Stomach (tissue), 9 donors: ENCODE measurements around the gene NMRAL1. TPM values are rescaled to one million over a fixed set of nuclear protein-coding genes. Genes with fewer than 3 reads are reported as not detected.

Experiments
- DNase-seq, 2 donors: peaks; one replicate each; pipeline versions ENCODE4 v3.0.0 to v3.0.0-alpha.2; 2013 to 2019
- H3K27ac ChIP-seq, 5 donors: fragments of 200-600 bp in 4 of 5; sonication (generic) in 4 of 5; one replicate each; pipeline ENCODE4 v1.5.1; 2013 to 2019; ENCODE audit warnings: mild to moderate bottlenecking in 1 of 5, moderate library complexity in 1 of 5
- H3K27me3 ChIP-seq, 3 donors: fragments of 200-600 bp; sonication (generic); one replicate each; pipeline ENCODE4 v1.5.1; 2017 to 2019; ENCODE audit warnings: mixed run types in 1 of 3
- H3K36me3 ChIP-seq, 4 donors: fragments of 200-600 bp; sonication (generic); 1 replicate in 3 of 4; 2 replicates in 1 of 4; pipeline ENCODE4 v1.5.1; 2016 to 2019
- H3K4me1 ChIP-seq, 4 donors: fragments of 200-600 bp; sonication (generic); one replicate each; pipeline ENCODE4 v1.5.1; 2016 to 2019
- H3K4me3 ChIP-seq, 4 donors: fragments of 200-600 bp; sonication (generic) in 3 of 4; one replicate each; pipeline ENCODE4 v1.5.1; 2016 to 2019; ENCODE audit warnings: mild to moderate bottlenecking in 1 of 4
- H3K9me3 ChIP-seq, 4 donors: fragments of 200-600 bp; sonication (generic); one replicate each; pipeline ENCODE4 v1.5.1; 2016 to 2019
- EP300 ChIP-seq: sonication (generic); formaldehyde crosslinking; IDR thresholded peaks from one replicate; pipeline ENCODE4 v1.6.1; 2017; ENCODE audit warnings: antibody characterized with exemption
- POLR2A ChIP-seq, 4 donors: fragments of 450-650 bp; IDR thresholded peaks; one replicate each; pipeline ENCODE4 v1.6.1; 2016; ENCODE audit warnings: antibody characterized with exemption in 4 of 4, control low read depth in 2 of 4, mild to moderate bottlenecking in 1 of 4, moderate library complexity in 1 of 4
- POLR2AphosphoS5 ChIP-seq, 3 donors: sonication (generic); formaldehyde crosslinking; IDR thresholded peaks; one replicate each; pipeline ENCODE4 v1.6.1; 2016; ENCODE audit warnings: antibody characterized with exemption in 3 of 3
- WGBS, 5 donors: extraction: QIAGEN DNeasy Blood & Tissue Kit in 3 of 5; methylation state at CpG; one replicate each; pipeline versions ENCODE4 v1.1.5 to v1.1.7; 2013 to 2018; 5-methylcytosine and 5-hydroxymethylcytosine counted together
- intact Hi-C: fragments of 100-400 bp; cut with DNase I; formaldehyde crosslinking; loops from one replicate; pipeline ENCODE4 v1.15.1; 2023; ENCODE audit warnings: low total_unique reads
- polyA plus RNA-seq, 3 donors: library from polyadenylated mRNA; stranded (reverse); fragments of 200-250 nt; gene quantifications; one replicate each; pipeline ENCODE4 v1.2.3, GENCODE V29; 2013
- total RNA-seq, 5 donors: library from RNA; depleted of rRNA; stranded (reverse); fragments of >200 nt; gene quantifications; one replicate each; pipeline versions ENCODE4 v1.1.0 to v1.2.3, GENCODE V29; 2014 to 2016
- TF ChIP-seq, protein P1 (sequence below), 7 experiments: fragments of 450-650 bp in 4 of 7; fragments of 200-600 bp in 3 of 7; sonication (generic) in 3 of 7; IDR thresholded peaks; one replicate each; pipeline ENCODE4 v1.5.1; 2016 to 2019; ENCODE audit warnings: antibody characterized with exemption in 7 of 7, control low read depth in 2 of 7, mild to moderate bottlenecking in 1 of 7
- donor health status: healthy with polysubstance abuse.
- donor health status: Bipolar disorder and iron deficiency.
- donor health status: healthy.

NMRAL1 gene
- total and polyA plus RNA-seq, 8 donors: 22.8 to 126 (median 79.2) TPM

- WGBS, 5 donors: 46 to 90% (median 56%) methylated on average over 2 to 9 of the region's 9 CpGs
- Histone ChIP-seq H3K9me3 (no peaks in the 10 kb centered on the region), H3K4me1 (peaks cover 29 to 72% (median 50%) of the 10 kb centered on the region in 4 donors), H3K4me3 (no peak overlapping the region), H3K36me3 (peaks cover 63 to 79% (median 77%) of the 10 kb centered on the region in 4 donors), H3K27me3 (no peaks in the 10 kb centered on the region), H3K27ac (peak overlapping the region; percentile 1 to 75 (median 52))
- DNase-seq: peak; percentile 73 to 84
- TF ChIP-seq POLR2A (IDR thresholded peaks at IDR 0.05): no peak
- no peak for TF ChIP-seq EP300
- TF ChIP-seq, protein P1, sequence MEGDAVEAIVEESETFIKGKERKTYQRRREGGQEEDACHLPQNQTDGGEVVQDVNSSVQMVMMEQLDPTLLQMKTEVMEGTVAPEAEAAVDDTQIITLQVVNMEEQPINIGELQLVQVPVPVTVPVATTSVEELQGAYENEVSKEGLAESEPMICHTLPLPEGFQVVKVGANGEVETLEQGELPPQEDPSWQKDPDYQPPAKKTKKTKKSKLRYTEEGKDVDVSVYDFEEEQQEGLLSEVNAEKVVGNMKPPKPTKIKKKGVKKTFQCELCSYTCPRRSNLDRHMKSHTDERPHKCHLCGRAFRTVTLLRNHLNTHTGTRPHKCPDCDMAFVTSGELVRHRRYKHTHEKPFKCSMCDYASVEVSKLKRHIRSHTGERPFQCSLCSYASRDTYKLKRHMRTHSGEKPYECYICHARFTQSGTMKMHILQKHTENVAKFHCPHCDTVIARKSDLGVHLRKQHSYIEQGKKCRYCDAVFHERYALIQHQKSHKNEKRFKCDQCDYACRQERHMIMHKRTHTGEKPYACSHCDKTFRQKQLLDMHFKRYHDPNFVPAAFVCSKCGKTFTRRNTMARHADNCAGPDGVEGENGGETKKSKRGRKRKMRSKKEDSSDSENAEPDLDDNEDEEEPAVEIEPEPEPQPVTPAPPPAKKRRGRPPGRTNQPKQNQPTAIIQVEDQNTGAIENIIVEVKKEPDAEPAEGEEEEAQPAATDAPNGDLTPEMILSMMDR (IDR thresholded peaks at IDR 0.05): peak in 5 of 7 experiments; percentile 41 to 59 (median 54)
- peak in 1 of 3 donors; percentile 45 for TF ChIP-seq POLR2AphosphoS5 (IDR thresholded peaks at IDR 0.05)
- intact Hi-C loops: no loop called here
Measured at GRCh38 chr16:4511441-4512082, 37.1 kb upstream of the NMRAL1 start.

DNA sequence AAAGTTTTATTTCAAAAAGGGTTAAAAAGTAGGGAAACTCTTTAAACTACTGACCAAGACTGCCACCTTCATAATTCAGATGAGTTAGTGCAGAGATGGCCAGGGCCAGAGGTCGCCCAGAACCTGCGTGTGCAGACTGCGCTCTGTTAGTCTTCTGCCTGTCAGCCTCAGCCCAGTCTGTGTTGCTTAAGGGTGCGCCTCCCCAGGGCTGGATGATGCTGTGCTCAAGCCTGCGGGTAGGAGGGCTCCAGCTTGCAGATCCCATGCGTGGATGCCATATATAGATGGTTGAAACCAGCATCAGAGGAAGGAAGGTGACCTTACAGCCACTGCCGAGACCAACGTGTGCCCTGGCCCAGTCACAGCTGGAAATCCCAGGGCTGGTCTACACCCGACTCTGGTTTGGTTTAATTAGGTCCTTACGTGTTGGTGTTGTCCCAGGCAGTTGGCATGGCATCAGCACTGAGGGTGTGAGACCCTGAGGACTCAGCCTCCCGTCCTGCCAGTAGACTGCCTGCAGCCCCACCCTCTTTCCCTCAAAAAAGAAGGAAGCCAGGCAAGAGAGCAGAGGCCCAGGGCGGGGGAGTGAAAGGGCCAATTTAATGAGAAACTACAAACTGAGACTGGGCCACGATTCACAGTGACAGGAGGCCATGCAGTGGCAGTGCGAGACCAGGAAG is 36.5 kb upstream of the NMRAL1 start:
- peak in 1 of 2 donors; percentile 39 for DNase-seq
- no peaks in the 10 kb centered on the region for H3K9me3 ChIP-seq
- peaks cover 34 to 72% (median 54%) of the 10 kb centered on the region in 4 donors for H3K4me1 ChIP-seq
- H3K27ac ChIP-seq: peak overlapping the region; percentile 1 to 75 (median 52)
- H3K27me3 ChIP-seq: no peaks in the 10 kb centered on the region
- peaks cover 63 to 85% (median 79%) of the 10 kb centered on the region in 4 donors for H3K36me3 ChIP-seq
- intact Hi-C loops: no loop called here
- TF ChIP-seq, protein P1 (IDR thresholded peaks at IDR 0.05): no peak
- TF ChIP-seq EP300: no peak
- no peak for TF ChIP-seq POLR2AphosphoS5 (IDR thresholded peaks at IDR 0.05)
- TF ChIP-seq POLR2A (IDR thresholded peaks at IDR 0.05): no peak
- no peak overlapping the region for H3K4me3 ChIP-seq
- 40 to 66% (median 54%) methylated on average over 13 to 14 of the region's 14 CpGs for WGBS, 5 donors

DNA sequence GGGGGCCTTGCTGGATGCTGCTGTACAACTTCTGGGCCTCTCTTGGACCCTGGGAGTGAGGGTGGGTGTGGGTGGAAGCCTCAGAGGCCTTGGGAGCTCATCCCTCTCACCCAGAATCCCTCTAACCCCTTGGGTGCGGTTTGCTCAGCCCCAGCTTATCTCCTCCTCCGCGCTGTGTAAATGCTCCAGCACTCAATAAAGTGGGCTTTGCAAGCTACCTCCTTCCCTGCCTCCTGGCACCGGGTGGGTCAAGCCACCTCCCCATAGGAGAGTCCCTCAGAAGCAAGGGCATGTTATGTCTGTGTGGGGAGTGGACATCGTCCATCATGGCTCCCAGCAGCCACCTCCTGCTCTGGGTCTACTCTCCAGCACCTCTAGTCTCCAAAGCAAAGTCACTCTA is 35.7 kb upstream of the NMRAL1 start:
- intact Hi-C loops: no loop called here
- no peak for DNase-seq
- Histone ChIP-seq H3K9me3 (no peaks in the 10 kb centered on the region), H3K27me3 (no peaks in the 10 kb centered on the region), H3K4me3 (no peak overlapping the region), H3K27ac (peak overlapping the region in 3 of 5 donors; percentile 2 to 28 (median 27)), H3K4me1 (peaks cover 40 to 73% (median 58%) of the 10 kb centered on the region in 4 donors), H3K36me3 (peaks cover 63 to 91% (median 85%) of the 10 kb centered on the region in 4 donors)
- TF ChIP-seq POLR2A (IDR thresholded peaks at IDR 0.05) (no peak), POLR2AphosphoS5 (IDR thresholded peaks at IDR 0.05) (no peak), EP300 (no peak)
- TF ChIP-seq, protein P1 (IDR thresholded peaks at IDR 0.05): no peak
- WGBS, 5 donors: 27 to 64% (median 47%) methylated on average over 5 of the region's 5 CpGs

DNA sequence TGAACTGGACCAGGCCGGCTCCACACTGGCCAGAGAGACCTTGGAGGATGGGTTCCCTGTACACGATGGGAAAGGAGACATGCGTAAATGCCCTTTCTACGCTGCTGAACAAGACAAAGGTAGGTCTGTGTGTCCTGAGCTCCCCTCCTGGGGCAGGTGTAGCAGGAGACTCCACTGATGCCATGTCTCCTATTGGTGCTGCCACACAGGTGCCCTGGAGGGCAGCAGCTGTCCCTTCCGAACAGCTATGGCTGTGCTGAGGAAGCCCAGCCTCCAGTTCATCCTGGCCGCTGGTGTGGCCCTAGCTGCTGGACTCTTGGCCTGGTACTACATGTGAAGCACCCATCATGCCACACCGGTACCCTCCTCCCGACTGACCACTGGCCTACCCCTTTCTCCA is 35.0 kb upstream of the NMRAL1 start:
- intact Hi-C loops: loop anchor here (5.0 kb wide), 1 partner anchor 33 kb away; no protein-coding TSS in a partner anchor
- peaks cover 63 to 90% (median 85%) of the 10 kb centered on the region in 4 donors for H3K36me3 ChIP-seq
- DNase-seq: no peak
- no peaks in the 10 kb centered on the region for H3K9me3 ChIP-seq
- 75 to 88% (median 80%) methylated on average over 7 to 8 of the region's 8 CpGs for WGBS, 5 donors
- H3K4me1 ChIP-seq: peaks cover 41 to 73% (median 56%) of the 10 kb centered on the region in 4 donors
- TF ChIP-seq, protein P1 (IDR thresholded peaks at IDR 0.05): no peak
- TF ChIP-seq POLR2AphosphoS5 (IDR thresholded peaks at IDR 0.05) (no peak), POLR2A (IDR thresholded peaks at IDR 0.05) (no peak), EP300 (no peak)
- H3K4me3 ChIP-seq: no peak overlapping the region
- no peaks in the 10 kb centered on the region for H3K27me3 ChIP-seq
- peak overlapping the region in 2 of 5 donors; percentile 2 to 28 for H3K27ac ChIP-seq
